SK-N-SH (cell line): ENCODE data around the gene TCN2. TPM values are rescaled to one million over a fixed set of nuclear protein-coding genes. Genes with fewer than 3 reads are reported as not detected.

ENCODE experiments used
- CTCF ChIA-PET: fragments of 300-600, 350-600 bp; formaldehyde crosslinking; extraction: SDS; loops from one replicate; lab custom pipeline; 2021; lab: Yijun Ruan, JAX
- POLR2A ChIA-PET: fragments of 350-600 bp; sonication (Branson Sonifier 250); formaldehyde crosslinking; extraction: SDS; loops from one replicate; lab custom pipeline; 2020; ENCODE audit warnings: antibody characterized with exemption, inconsistent platforms; lab: Yijun Ruan, JAX
- DNase-seq: peaks from one replicate; pipeline ENCODE4 v3.0.0; 2012
- H2AFZ ChIP-seq: fragments of 200-600 bp; sonication (generic); 2 replicates; pipeline ENCODE4 v1.8.1; 2016; ENCODE audit warnings: antibody characterized with exemption, mild to moderate bottlenecking, low read depth
- H3F3A ChIP-seq: fragments of 200-600 bp; sonication (generic); replicated peaks from 2 replicates; pipeline ENCODE3; 2016; ENCODE audit warnings: antibody characterized with exemption, mild to moderate bottlenecking; ENCODE audit not compliant: insufficient read depth
- H3K27ac ChIP-seq, 2 experiments: fragments of 200-500 bp in 1 of 2; fragments of 200-600 bp in 1 of 2; sonication (Bioruptor generic) in 1 of 2; sonication (generic), shearing (Covaris generic) in 1 of 2; 2 replicates each; pipeline versions ENCODE4 v1.5.1 to v1.6.1; 2014 to 2016; ENCODE audit warnings: low read depth in 2 of 2, inconsistent platforms in 1 of 2, low read length in 1 of 2, mild to moderate bottlenecking in 1 of 2, mixed read lengths in 1 of 2
- H3K27me3 ChIP-seq: fragments of 200-600 bp; sonication (generic), shearing (Covaris generic); 2 replicates; pipeline ENCODE4 v1.6.1; 2016; ENCODE audit warnings: mixed run types; ENCODE audit not compliant: insufficient read depth
- H3K36me3 ChIP-seq, 2 experiments: fragments of 200-500 bp in 1 of 2; fragments of 200-600 bp in 1 of 2; sonication (Bioruptor generic) in 1 of 2; sonication (generic) in 1 of 2; replicated peaks in 1 of 2; 2 replicates each; pipeline versions ENCODE3 to v1.5.1; 2014 to 2016; ENCODE audit warnings: low read length in 1 of 2, mild to moderate bottlenecking in 1 of 2; ENCODE audit not compliant: insufficient read depth in 2 of 2, control insufficient read depth in 1 of 2
- H3K4me1 ChIP-seq, 2 experiments: fragments of 200-500 bp in 1 of 2; fragments of 200-600 bp in 1 of 2; sonication (Bioruptor generic) in 1 of 2; sonication (generic), shearing (Covaris generic) in 1 of 2; 2 replicates each; pipeline versions ENCODE4 v1.5.1 to v1.6.1; 2014 to 2016; ENCODE audit warnings: low read depth in 1 of 2, low read length in 1 of 2, mixed run types in 1 of 2; ENCODE audit not compliant: insufficient read depth in 2 of 2, control insufficient read depth in 1 of 2
- H3K4me2 ChIP-seq: fragments of 200-600 bp; sonication (generic), shearing (Covaris generic); 2 replicates; pipeline ENCODE4 v1.6.1; 2017; ENCODE audit warnings: mixed run types
- H3K4me3 ChIP-seq, 2 experiments: fragments of 200-500 bp in 1 of 2; fragments of 200-600 bp in 1 of 2; sonication (Bioruptor generic) in 1 of 2; sonication (generic), shearing (Covaris generic) in 1 of 2; 2 replicates each; pipeline versions ENCODE4 v1.5.1 to v1.8.1; 2014 to 2016; ENCODE audit warnings: low read depth in 2 of 2, inconsistent platforms in 1 of 2, low read length in 1 of 2, mild to moderate bottlenecking in 1 of 2, mixed read lengths in 1 of 2, moderate library complexity in 1 of 2
- H3K79me2 ChIP-seq: fragments of 200-600 bp; sonication (generic); 2 replicates; pipeline ENCODE4 v1.8.1; 2017; ENCODE audit warnings: mild to moderate bottlenecking; ENCODE audit not compliant: insufficient read depth
- H3K9ac ChIP-seq: fragments of 200-600 bp; sonication (generic); 2 replicates; pipeline ENCODE4 v1.6.1; 2017; ENCODE audit warnings: mixed run types
- H3K9me2 ChIP-seq: fragments of 200-600 bp; sonication (generic); 2 replicates; pipeline ENCODE4 v1.6.1; 2017; ENCODE audit warnings: mixed run types
- H3K9me3 ChIP-seq: fragments of 200-600 bp; sonication (generic); 2 replicates; pipeline ENCODE4 v1.6.1; 2017; ENCODE audit warnings: mixed run types, mild to moderate bottlenecking, moderate library complexity
- H4K20me1 ChIP-seq: fragments of 200-600 bp; sonication (generic); 2 replicates; pipeline ENCODE4 v1.6.1; 2017; ENCODE audit warnings: mild to moderate bottlenecking, mixed run types; ENCODE audit not compliant: insufficient read depth
- CHD2 ChIP-seq: fragments of 150-350 bp; IDR thresholded peaks from 2 replicates; pipeline ENCODE4 v1.6.1; 2018; ENCODE audit warnings: low read length; ENCODE audit not compliant: partially characterized antibody
- ELF1 ChIP-seq: IDR thresholded peaks from 2 replicates; pipeline ENCODE4 v1.4.0; 2012
- EZH2phosphoT487 ChIP-seq: fragments of 200-600 bp; sonication (generic); IDR thresholded peaks from 2 replicates; pipeline ENCODE4 v1.6.1; 2017; ENCODE audit warnings: low read depth, mixed run types, mild to moderate bottlenecking, antibody characterized with exemption, moderate library complexity, borderline replicate concordance
- FOXJ3 ChIP-seq: sonication (generic); formaldehyde crosslinking; IDR thresholded peaks from 2 replicates; pipeline ENCODE4 v1.5.1; 2020; ENCODE audit warnings: mild to moderate bottlenecking, missing genetic modification reagents
- GATA2 ChIP-seq: sonication (generic); formaldehyde crosslinking; IDR thresholded peaks from 2 replicates; pipeline ENCODE4 v1.5.0; 2020; ENCODE audit warnings: mild to moderate bottlenecking, missing genetic modification reagents
- MXI1 ChIP-seq: IDR thresholded peaks from 2 replicates; pipeline ENCODE4 v1.6.1; 2012; ENCODE audit warnings: mild to moderate bottlenecking, low read depth, low read length, improper control_type of control experiment
- NFIC ChIP-seq: IDR thresholded peaks from 2 replicates; pipeline ENCODE4 v1.4.0; 2012; ENCODE audit warnings: borderline replicate concordance
- NRF1 ChIP-seq: IDR thresholded peaks from 2 replicates; pipeline ENCODE4 v1.6.1; 2012; ENCODE audit warnings: low read depth, mild to moderate bottlenecking, low read length
- RAD21 ChIP-seq: IDR thresholded peaks from 2 replicates; pipeline ENCODE4 v1.6.1; 2012; ENCODE audit warnings: mild to moderate bottlenecking, low read length
- SIN3A ChIP-seq: IDR thresholded peaks from 2 replicates; pipeline ENCODE4 v1.6.1; 2012; ENCODE audit warnings: low read depth, mild to moderate bottlenecking, low read length, moderate library complexity, borderline replicate concordance
- TAF1 ChIP-seq: IDR thresholded peaks from 2 replicates; pipeline ENCODE4 v1.6.1; 2012; ENCODE audit warnings: low read depth, mild to moderate bottlenecking, low read length, moderate library complexity, borderline replicate concordance
- TEAD4 ChIP-seq: IDR thresholded peaks from 2 replicates; pipeline ENCODE4 v1.4.0; 2012; ENCODE audit warnings: mild to moderate bottlenecking, borderline replicate concordance; ENCODE audit not compliant: insufficient read depth
- YY1 ChIP-seq: IDR thresholded peaks from 2 replicates; pipeline ENCODE4 v1.4.0; 2012; ENCODE audit warnings: low read depth, mild to moderate bottlenecking
- WGBS: methylation state at CpG from one replicate; pipeline ENCODE4 v1.1.6; 2017; ENCODE audit warnings: low lambda C conversion rate; 5-methylcytosine and 5-hydroxymethylcytosine counted together
- polyA plus RNA-seq, 3 experiments: library from polyadenylated mRNA; depleted of rRNA; stranded (reverse); fragments of >200 nt; gene quantifications; 2 replicates each; pipeline ENCODE4 v1.2.3, GENCODE V29; 2012
- TF ChIP-seq, protein P1 (sequence below): fragments of 150-350 bp; IDR thresholded peaks from 2 replicates; pipeline ENCODE4 v1.6.1; 2016; ENCODE audit warnings: mild to moderate bottlenecking, low read depth, low read length
- TF ChIP-seq, protein P2 (sequence below): IDR thresholded peaks from 2 replicates; pipeline ENCODE4 v1.6.1; 2012; ENCODE audit warnings: mild to moderate bottlenecking, low read depth, low read length, moderate library complexity
- TF ChIP-seq, protein P3 (sequence below): fragments of 150-350 bp; IDR thresholded peaks from 2 replicates; pipeline ENCODE4 v1.6.1; 2017; ENCODE audit warnings: antibody characterized with exemption, low read length, low read depth, borderline replicate concordance
- TF ChIP-seq, protein P4 (sequence below): fragments of 200-600 bp; sonication (generic); IDR thresholded peaks from 2 replicates; pipeline ENCODE4 v1.6.1; 2017; ENCODE audit warnings: antibody characterized with exemption, mild to moderate bottlenecking, moderate library complexity

TCN2 gene
- polyA plus RNA-seq, 1 of the 3 experiments (the other 2 are of a cell fraction) = 4.1 TPM

DNA sequence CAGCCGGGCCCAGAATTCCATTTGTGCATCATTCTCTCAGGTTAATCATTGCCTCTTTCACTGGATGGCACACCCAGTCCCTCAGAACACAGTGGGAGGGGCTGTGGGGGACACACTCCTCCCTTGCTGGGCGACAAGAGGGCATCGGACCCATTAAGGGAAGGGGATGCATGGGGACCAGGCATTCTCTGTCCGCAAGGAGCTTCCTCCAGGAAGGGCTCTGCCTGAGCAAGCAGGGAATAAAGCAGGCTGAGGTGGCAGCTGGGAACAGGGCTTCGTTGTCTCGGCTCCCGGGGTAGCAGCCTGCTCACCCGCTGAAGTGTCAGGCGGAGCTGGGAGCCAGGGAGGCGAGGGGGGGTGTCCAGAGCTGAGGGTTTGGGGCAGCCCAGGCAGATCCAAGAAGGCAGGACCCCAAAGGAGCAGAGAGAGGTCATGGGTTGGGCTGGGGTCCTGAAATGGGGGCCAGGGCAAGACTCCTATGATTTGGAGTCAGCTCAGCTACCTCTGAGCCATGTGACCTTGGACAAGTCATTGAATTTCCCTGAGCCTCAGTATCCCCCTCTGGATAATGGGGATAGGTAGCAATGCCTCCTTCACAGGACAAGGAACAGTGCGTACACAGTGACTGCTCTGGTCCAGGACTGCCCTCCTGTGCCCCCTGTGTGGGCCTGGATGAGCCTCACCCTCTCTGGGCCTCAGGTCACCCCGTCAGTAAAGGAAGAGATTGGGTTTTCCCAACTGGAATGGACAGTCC is 34.0 kb upstream of the TCN2 start:
- Histone ChIP-seq H4K20me1 (0 out of 2 replicates have a peak, but pooled peaks cover 2% of the 10 kb centered on the region), H3K36me3 (peaks cover 0 to 19% of the 10 kb centered on the region in 2 experiments), H3K27me3 (no peaks in the 10 kb centered on the region), H2AFZ (no peak overlapping the region), H3K9me2 (no peaks in the 10 kb centered on the region), H3K79me2 (no peaks in the 10 kb centered on the region), H3K9ac (no peak overlapping the region), H3K27ac (no peak overlapping the region), H3K9me3 (no peaks in the 10 kb centered on the region), H3F3A (peaks cover 7% of the 10 kb centered on the region), H3K4me3 (no peak overlapping the region), H3K4me1 (peaks cover 10 to 27% of the 10 kb centered on the region in 2 experiments; a peak in 2 of 4 replicates), H3K4me2 (no peak overlapping the region)
- WGBS = 60% methylated on average over 8 of the region's 12 CpGs
- ChIA-PET CTCF (interaction anchor here (0.9 to 1.2 kb wide), 2 partner anchors 10 to 16 kb away, joined by 3 to 4 read pairs; no protein-coding TSS in a partner anchor), POLR2A (no interaction called here)
- DNase-seq = no peak
- TF ChIP-seq, protein P1, sequence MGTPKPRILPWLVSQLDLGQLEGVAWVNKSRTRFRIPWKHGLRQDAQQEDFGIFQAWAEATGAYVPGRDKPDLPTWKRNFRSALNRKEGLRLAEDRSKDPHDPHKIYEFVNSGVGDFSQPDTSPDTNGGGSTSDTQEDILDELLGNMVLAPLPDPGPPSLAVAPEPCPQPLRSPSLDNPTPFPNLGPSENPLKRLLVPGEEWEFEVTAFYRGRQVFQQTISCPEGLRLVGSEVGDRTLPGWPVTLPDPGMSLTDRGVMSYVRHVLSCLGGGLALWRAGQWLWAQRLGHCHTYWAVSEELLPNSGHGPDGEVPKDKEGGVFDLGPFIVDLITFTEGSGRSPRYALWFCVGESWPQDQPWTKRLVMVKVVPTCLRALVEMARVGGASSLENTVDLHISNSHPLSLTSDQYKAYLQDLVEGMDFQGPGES = no peak
- TF ChIP-seq GATA2 (CRISPR knock-in tag) = no peak

DNA sequence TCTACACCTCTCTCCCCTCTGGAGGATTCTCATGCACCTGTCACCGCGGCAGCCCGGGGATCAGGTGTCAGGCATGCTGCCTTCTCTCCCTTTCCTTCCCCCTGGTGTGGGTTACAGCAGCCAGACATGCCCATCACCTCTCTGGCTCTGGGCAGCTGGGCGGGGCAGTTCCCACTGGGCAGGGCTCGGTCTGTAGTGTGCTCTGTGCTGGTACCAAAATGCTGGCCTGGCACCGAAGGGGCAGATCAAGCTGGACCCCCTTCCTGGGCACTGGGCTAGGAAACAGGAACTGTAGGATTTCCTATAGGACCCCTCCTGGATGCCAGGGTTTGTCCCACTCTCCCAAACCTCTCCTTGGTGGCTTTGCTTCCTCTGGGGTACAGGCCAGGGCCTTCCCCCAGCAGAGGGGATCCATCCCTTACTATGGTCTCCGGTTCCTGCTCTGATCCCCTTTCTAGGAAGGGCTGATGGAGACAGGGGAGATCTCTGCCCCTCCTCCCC is 33.3 kb upstream of the TCN2 start:
- no peak for DNase-seq
- H3K36me3 ChIP-seq = peaks cover 0 to 26% of the 10 kb centered on the region in 2 experiments
- H3K9ac ChIP-seq = no peak overlapping the region
- ChIA-PET CTCF (interaction anchor here (0.9 kb wide), 1 partner anchor 17 kb away, joined by 4 read pairs; no protein-coding TSS in a partner anchor), POLR2A (no interaction called here)
- peaks cover 10 to 27% of the 10 kb centered on the region in 2 experiments; a peak in 2 of 4 replicates for H3K4me1 ChIP-seq
- TF ChIP-seq RAD21 (no peak), SIN3A (no peak), TEAD4 (no peak), YY1 (no peak), CHD2 (no peak), NFIC (no peak), ELF1 (no peak), EZH2phosphoT487 (no peak), TAF1 (no peak), MXI1 (no peak), FOXJ3 (CRISPR knock-in tag) (no peak), NRF1 (no peak)
- TF ChIP-seq, protein P2, sequence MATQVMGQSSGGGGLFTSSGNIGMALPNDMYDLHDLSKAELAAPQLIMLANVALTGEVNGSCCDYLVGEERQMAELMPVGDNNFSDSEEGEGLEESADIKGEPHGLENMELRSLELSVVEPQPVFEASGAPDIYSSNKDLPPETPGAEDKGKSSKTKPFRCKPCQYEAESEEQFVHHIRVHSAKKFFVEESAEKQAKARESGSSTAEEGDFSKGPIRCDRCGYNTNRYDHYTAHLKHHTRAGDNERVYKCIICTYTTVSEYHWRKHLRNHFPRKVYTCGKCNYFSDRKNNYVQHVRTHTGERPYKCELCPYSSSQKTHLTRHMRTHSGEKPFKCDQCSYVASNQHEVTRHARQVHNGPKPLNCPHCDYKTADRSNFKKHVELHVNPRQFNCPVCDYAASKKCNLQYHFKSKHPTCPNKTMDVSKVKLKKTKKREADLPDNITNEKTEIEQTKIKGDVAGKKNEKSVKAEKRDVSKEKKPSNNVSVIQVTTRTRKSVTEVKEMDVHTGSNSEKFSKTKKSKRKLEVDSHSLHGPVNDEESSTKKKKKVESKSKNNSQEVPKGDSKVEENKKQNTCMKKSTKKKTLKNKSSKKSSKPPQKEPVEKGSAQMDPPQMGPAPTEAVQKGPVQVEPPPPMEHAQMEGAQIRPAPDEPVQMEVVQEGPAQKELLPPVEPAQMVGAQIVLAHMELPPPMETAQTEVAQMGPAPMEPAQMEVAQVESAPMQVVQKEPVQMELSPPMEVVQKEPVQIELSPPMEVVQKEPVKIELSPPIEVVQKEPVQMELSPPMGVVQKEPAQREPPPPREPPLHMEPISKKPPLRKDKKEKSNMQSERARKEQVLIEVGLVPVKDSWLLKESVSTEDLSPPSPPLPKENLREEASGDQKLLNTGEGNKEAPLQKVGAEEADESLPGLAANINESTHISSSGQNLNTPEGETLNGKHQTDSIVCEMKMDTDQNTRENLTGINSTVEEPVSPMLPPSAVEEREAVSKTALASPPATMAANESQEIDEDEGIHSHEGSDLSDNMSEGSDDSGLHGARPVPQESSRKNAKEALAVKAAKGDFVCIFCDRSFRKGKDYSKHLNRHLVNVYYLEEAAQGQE = no peak
- TF ChIP-seq, protein P3, sequence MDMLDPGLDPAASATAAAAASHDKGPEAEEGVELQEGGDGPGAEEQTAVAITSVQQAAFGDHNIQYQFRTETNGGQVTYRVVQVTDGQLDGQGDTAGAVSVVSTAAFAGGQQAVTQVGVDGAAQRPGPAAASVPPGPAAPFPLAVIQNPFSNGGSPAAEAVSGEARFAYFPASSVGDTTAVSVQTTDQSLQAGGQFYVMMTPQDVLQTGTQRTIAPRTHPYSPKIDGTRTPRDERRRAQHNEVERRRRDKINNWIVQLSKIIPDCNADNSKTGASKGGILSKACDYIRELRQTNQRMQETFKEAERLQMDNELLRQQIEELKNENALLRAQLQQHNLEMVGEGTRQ = no peak
- TF ChIP-seq, protein P4, sequence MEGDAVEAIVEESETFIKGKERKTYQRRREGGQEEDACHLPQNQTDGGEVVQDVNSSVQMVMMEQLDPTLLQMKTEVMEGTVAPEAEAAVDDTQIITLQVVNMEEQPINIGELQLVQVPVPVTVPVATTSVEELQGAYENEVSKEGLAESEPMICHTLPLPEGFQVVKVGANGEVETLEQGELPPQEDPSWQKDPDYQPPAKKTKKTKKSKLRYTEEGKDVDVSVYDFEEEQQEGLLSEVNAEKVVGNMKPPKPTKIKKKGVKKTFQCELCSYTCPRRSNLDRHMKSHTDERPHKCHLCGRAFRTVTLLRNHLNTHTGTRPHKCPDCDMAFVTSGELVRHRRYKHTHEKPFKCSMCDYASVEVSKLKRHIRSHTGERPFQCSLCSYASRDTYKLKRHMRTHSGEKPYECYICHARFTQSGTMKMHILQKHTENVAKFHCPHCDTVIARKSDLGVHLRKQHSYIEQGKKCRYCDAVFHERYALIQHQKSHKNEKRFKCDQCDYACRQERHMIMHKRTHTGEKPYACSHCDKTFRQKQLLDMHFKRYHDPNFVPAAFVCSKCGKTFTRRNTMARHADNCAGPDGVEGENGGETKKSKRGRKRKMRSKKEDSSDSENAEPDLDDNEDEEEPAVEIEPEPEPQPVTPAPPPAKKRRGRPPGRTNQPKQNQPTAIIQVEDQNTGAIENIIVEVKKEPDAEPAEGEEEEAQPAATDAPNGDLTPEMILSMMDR = no peak
- no peaks in the 10 kb centered on the region for H3K9me3 ChIP-seq
- H3K27me3 ChIP-seq = no peaks in the 10 kb centered on the region
- WGBS = 73% methylated on average over 4 of the region's 7 CpGs
- no peak overlapping the region for H3K4me3 ChIP-seq
- peaks cover 7% of the 10 kb centered on the region for H3F3A ChIP-seq
- H3K79me2 ChIP-seq = no peaks in the 10 kb centered on the region
- no peak overlapping the region for H2AFZ ChIP-seq
- H4K20me1 ChIP-seq = 0 out of 2 replicates have a peak, but pooled peaks cover 2% of the 10 kb centered on the region
- H3K27ac ChIP-seq = no peak overlapping the region
- H3K9me2 ChIP-seq = no peaks in the 10 kb centered on the region
- no peak overlapping the region for H3K4me2 ChIP-seq
